SK-N-SH (cell line): ENCODE data around the gene DAP. TPM values are rescaled to one million over a fixed set of nuclear protein-coding genes. Genes with fewer than 3 reads are reported as not detected.

ENCODE experiments used
- CTCF ChIA-PET: fragments of 300-600, 350-600 bp; formaldehyde crosslinking; extraction: SDS; loops from one replicate; lab custom pipeline; 2021; lab: Yijun Ruan, JAX
- POLR2A ChIA-PET: fragments of 350-600 bp; sonication (Branson Sonifier 250); formaldehyde crosslinking; extraction: SDS; loops from one replicate; lab custom pipeline; 2020; ENCODE audit warnings: antibody characterized with exemption, inconsistent platforms; lab: Yijun Ruan, JAX
- DNase-seq: peaks from one replicate; pipeline ENCODE4 v3.0.0; 2012
- H2AFZ ChIP-seq: fragments of 200-600 bp; sonication (generic); 2 replicates; pipeline ENCODE4 v1.8.1; 2016; ENCODE audit warnings: antibody characterized with exemption, mild to moderate bottlenecking, low read depth
- H3F3A ChIP-seq: fragments of 200-600 bp; sonication (generic); replicated peaks from 2 replicates; pipeline ENCODE3; 2016; ENCODE audit warnings: antibody characterized with exemption, mild to moderate bottlenecking; ENCODE audit not compliant: insufficient read depth
- H3K27ac ChIP-seq, 2 experiments: fragments of 200-500 bp in 1 of 2; fragments of 200-600 bp in 1 of 2; sonication (Bioruptor generic) in 1 of 2; sonication (generic), shearing (Covaris generic) in 1 of 2; 2 replicates each; pipeline versions ENCODE4 v1.5.1 to v1.6.1; 2014 to 2016; ENCODE audit warnings: low read depth in 2 of 2, inconsistent platforms in 1 of 2, low read length in 1 of 2, mild to moderate bottlenecking in 1 of 2, mixed read lengths in 1 of 2
- H3K27me3 ChIP-seq: fragments of 200-600 bp; sonication (generic), shearing (Covaris generic); 2 replicates; pipeline ENCODE4 v1.6.1; 2016; ENCODE audit warnings: mixed run types; ENCODE audit not compliant: insufficient read depth
- H3K36me3 ChIP-seq, 2 experiments: fragments of 200-500 bp in 1 of 2; fragments of 200-600 bp in 1 of 2; sonication (Bioruptor generic) in 1 of 2; sonication (generic) in 1 of 2; replicated peaks in 1 of 2; 2 replicates each; pipeline versions ENCODE3 to v1.5.1; 2014 to 2016; ENCODE audit warnings: low read length in 1 of 2, mild to moderate bottlenecking in 1 of 2; ENCODE audit not compliant: insufficient read depth in 2 of 2, control insufficient read depth in 1 of 2
- H3K4me1 ChIP-seq, 2 experiments: fragments of 200-500 bp in 1 of 2; fragments of 200-600 bp in 1 of 2; sonication (Bioruptor generic) in 1 of 2; sonication (generic), shearing (Covaris generic) in 1 of 2; 2 replicates each; pipeline versions ENCODE4 v1.5.1 to v1.6.1; 2014 to 2016; ENCODE audit warnings: low read depth in 1 of 2, low read length in 1 of 2, mixed run types in 1 of 2; ENCODE audit not compliant: insufficient read depth in 2 of 2, control insufficient read depth in 1 of 2
- H3K4me2 ChIP-seq: fragments of 200-600 bp; sonication (generic), shearing (Covaris generic); 2 replicates; pipeline ENCODE4 v1.6.1; 2017; ENCODE audit warnings: mixed run types
- H3K4me3 ChIP-seq, 2 experiments: fragments of 200-500 bp in 1 of 2; fragments of 200-600 bp in 1 of 2; sonication (Bioruptor generic) in 1 of 2; sonication (generic), shearing (Covaris generic) in 1 of 2; 2 replicates each; pipeline versions ENCODE4 v1.5.1 to v1.8.1; 2014 to 2016; ENCODE audit warnings: low read depth in 2 of 2, inconsistent platforms in 1 of 2, low read length in 1 of 2, mild to moderate bottlenecking in 1 of 2, mixed read lengths in 1 of 2, moderate library complexity in 1 of 2
- H3K79me2 ChIP-seq: fragments of 200-600 bp; sonication (generic); 2 replicates; pipeline ENCODE4 v1.8.1; 2017; ENCODE audit warnings: mild to moderate bottlenecking; ENCODE audit not compliant: insufficient read depth
- H3K9ac ChIP-seq: fragments of 200-600 bp; sonication (generic); 2 replicates; pipeline ENCODE4 v1.6.1; 2017; ENCODE audit warnings: mixed run types
- H3K9me2 ChIP-seq: fragments of 200-600 bp; sonication (generic); 2 replicates; pipeline ENCODE4 v1.6.1; 2017; ENCODE audit warnings: mixed run types
- H3K9me3 ChIP-seq: fragments of 200-600 bp; sonication (generic); 2 replicates; pipeline ENCODE4 v1.6.1; 2017; ENCODE audit warnings: mixed run types, mild to moderate bottlenecking, moderate library complexity
- H4K20me1 ChIP-seq: fragments of 200-600 bp; sonication (generic); 2 replicates; pipeline ENCODE4 v1.6.1; 2017; ENCODE audit warnings: mild to moderate bottlenecking, mixed run types; ENCODE audit not compliant: insufficient read depth
- CHD2 ChIP-seq: fragments of 150-350 bp; IDR thresholded peaks from 2 replicates; pipeline ENCODE4 v1.6.1; 2018; ENCODE audit warnings: low read length; ENCODE audit not compliant: partially characterized antibody
- ELF1 ChIP-seq: IDR thresholded peaks from 2 replicates; pipeline ENCODE4 v1.4.0; 2012
- EP300 ChIP-seq, 2 experiments: IDR thresholded peaks; 2 replicates each; pipeline versions ENCODE4 v1.4.0 to v1.6.1; 2012; ENCODE audit warnings: borderline replicate concordance in 1 of 2, low read depth in 1 of 2, low read length in 1 of 2
- EZH2phosphoT487 ChIP-seq: fragments of 200-600 bp; sonication (generic); IDR thresholded peaks from 2 replicates; pipeline ENCODE4 v1.6.1; 2017; ENCODE audit warnings: low read depth, mixed run types, mild to moderate bottlenecking, antibody characterized with exemption, moderate library complexity, borderline replicate concordance
- FOSL2 ChIP-seq: IDR thresholded peaks from 2 replicates; pipeline ENCODE4 v1.4.0; 2012; ENCODE audit warnings: low read depth, mild to moderate bottlenecking, moderate library complexity, borderline replicate concordance
- FOXJ3 ChIP-seq: sonication (generic); formaldehyde crosslinking; IDR thresholded peaks from 2 replicates; pipeline ENCODE4 v1.5.1; 2020; ENCODE audit warnings: mild to moderate bottlenecking, missing genetic modification reagents
- JUND ChIP-seq: IDR thresholded peaks from 2 replicates; pipeline ENCODE4 v1.4.0; 2012
- MEF2A ChIP-seq: IDR thresholded peaks from 2 replicates; pipeline ENCODE4 v1.4.0; 2012; ENCODE audit warnings: low read depth, borderline replicate concordance
- NRF1 ChIP-seq: IDR thresholded peaks from 2 replicates; pipeline ENCODE4 v1.6.1; 2012; ENCODE audit warnings: low read depth, mild to moderate bottlenecking, low read length
- RAD21 ChIP-seq: IDR thresholded peaks from 2 replicates; pipeline ENCODE4 v1.6.1; 2012; ENCODE audit warnings: mild to moderate bottlenecking, low read length
- RCOR1 ChIP-seq: fragments of 150-350 bp; IDR thresholded peaks from 2 replicates; pipeline ENCODE4 v1.6.1; 2017; ENCODE audit warnings: antibody characterized with exemption, low read length
- REST ChIP-seq: IDR thresholded peaks from 2 replicates; pipeline ENCODE4 v1.6.1; 2012; ENCODE audit warnings: mild to moderate bottlenecking, low read depth, low read length, moderate library complexity
- RFX5 ChIP-seq: IDR thresholded peaks from 2 replicates; pipeline ENCODE4 v1.6.1; 2012; ENCODE audit warnings: mild to moderate bottlenecking, improper control_type of control experiment, low read length
- RXRA ChIP-seq: IDR thresholded peaks from 2 replicates; pipeline ENCODE4 v1.4.0; 2012; ENCODE audit warnings: low read depth, mild to moderate bottlenecking, borderline replicate concordance
- TAF1 ChIP-seq: IDR thresholded peaks from 2 replicates; pipeline ENCODE4 v1.6.1; 2012; ENCODE audit warnings: low read depth, mild to moderate bottlenecking, low read length, moderate library complexity, borderline replicate concordance
- YY1 ChIP-seq: IDR thresholded peaks from 2 replicates; pipeline ENCODE4 v1.4.0; 2012; ENCODE audit warnings: low read depth, mild to moderate bottlenecking
- WGBS: methylation state at CpG from one replicate; pipeline ENCODE4 v1.1.6; 2017; ENCODE audit warnings: low lambda C conversion rate; 5-methylcytosine and 5-hydroxymethylcytosine counted together
- polyA plus RNA-seq, 3 experiments: library from polyadenylated mRNA; depleted of rRNA; stranded (reverse); fragments of >200 nt; gene quantifications; 2 replicates each; pipeline ENCODE4 v1.2.3, GENCODE V29; 2012

The DAP gene
- polyA plus RNA-seq, 1 of the 3 experiments (the other 2 are of a cell fraction), result 78.2 TPM

GRCh38 chr5:10634050-10634449 lies 127.0 kb downstream of the DAP start:
- no peaks in the 10 kb centered on the region for H3K27me3 ChIP-seq
- H4K20me1 ChIP-seq, result 0 out of 2 replicates have a peak, but pooled peaks cover 4% of the 10 kb centered on the region
- peaks cover 0 to 12% of the 10 kb centered on the region in 2 experiments; a peak in 1 of 4 replicates for H3K4me1 ChIP-seq
- H2AFZ ChIP-seq, result no peak overlapping the region
- ChIA-PET CTCF (interaction anchor here (6.5 kb wide), 1 partner anchor 181 kb away, joined by 33 read pairs; no protein-coding TSS in a partner anchor), POLR2A (no interaction called here)
- 77% methylated on average over 4 of the region's 4 CpGs for WGBS
- no peaks in the 10 kb centered on the region for H3K9me3 ChIP-seq
- no peak for TF ChIP-seq YY1
- no peak for TF ChIP-seq JUND
- TF ChIP-seq MEF2A, result no peak
- TF ChIP-seq RFX5, result no peak
- TF ChIP-seq RAD21, result no peak
- no peak for TF ChIP-seq NRF1
- no peak for TF ChIP-seq ELF1
- H3K36me3 ChIP-seq, result no peaks in the 10 kb centered on the region
- H3F3A ChIP-seq, result no peaks in the 10 kb centered on the region
- H3K27ac ChIP-seq, result no peak overlapping the region
- no peak overlapping the region for H3K9ac ChIP-seq
- no peaks in the 10 kb centered on the region for H3K9me2 ChIP-seq
- H3K79me2 ChIP-seq, result peaks cover 8% of the 10 kb centered on the region; the same call in 1 of the 2 replicates
- H3K4me3 ChIP-seq, result no peak overlapping the region
- no peak overlapping the region for H3K4me2 ChIP-seq
- no peak for DNase-seq

GRCh38 chr5:10633271-10634049 lies 127.6 kb downstream of the DAP start:
- H3F3A ChIP-seq, result no peaks in the 10 kb centered on the region
- H3K27ac ChIP-seq, result no peak overlapping the region
- H4K20me1 ChIP-seq, result 0 out of 2 replicates have a peak, but pooled peaks cover 4% of the 10 kb centered on the region
- DNase-seq, result no peak
- 91% methylated on average over 28 of the region's 28 CpGs for WGBS
- ChIA-PET CTCF (interaction anchor here (6.5 kb wide), 1 partner anchor 181 kb away, joined by 33 read pairs; no protein-coding TSS in a partner anchor), POLR2A (no interaction called here)
- no peaks in the 10 kb centered on the region for H3K9me3 ChIP-seq
- peaks cover 0 to 12% of the 10 kb centered on the region in 2 experiments; a peak in 1 of 4 replicates for H3K4me1 ChIP-seq
- no peaks in the 10 kb centered on the region for H3K27me3 ChIP-seq
- peaks cover 14% of the 10 kb centered on the region; the same call in 1 of the 2 replicates for H3K79me2 ChIP-seq
- TF ChIP-seq RCOR1 (no peak), TAF1 (no peak), EP300 (IDR thresholded peaks at IDR 0.05; ENCODE audit: borderline replicate concordance in 1 of 2, low read depth in 1 of 2, low read length in 1 of 2) (no peak), REST (no peak), RXRA (no peak), YY1 (no peak), JUND (no peak), FOXJ3 (CRISPR knock-in tag) (no peak), ELF1 (no peak), EZH2phosphoT487 (no peak), CHD2 (no peak), MEF2A (no peak), FOSL2 (no peak)
- no peaks in the 10 kb centered on the region for H3K36me3 ChIP-seq
- no peak overlapping the region for H2AFZ ChIP-seq
- H3K9ac ChIP-seq, result no peak overlapping the region
- H3K4me3 ChIP-seq, result no peak overlapping the region
- no peaks in the 10 kb centered on the region for H3K9me2 ChIP-seq
- H3K4me2 ChIP-seq, result no peak overlapping the region
